C4-2B (cell line): ENCODE measurements around the gene PLCG2.

Experiments used
- ZFX ChIP-seq: fragments of 450-650 bp; IDR thresholded peaks from 2 replicates; pipeline ENCODE4 v1.6.1; 2017
- TF ChIP-seq, protein P1 (sequence below): fragments of 450-650 bp; conservative IDR thresholded peaks from 2 replicates; pipeline ENCODE4 v1.5.1; 2017; ENCODE audit warnings: mild to moderate bottlenecking

DNA sequence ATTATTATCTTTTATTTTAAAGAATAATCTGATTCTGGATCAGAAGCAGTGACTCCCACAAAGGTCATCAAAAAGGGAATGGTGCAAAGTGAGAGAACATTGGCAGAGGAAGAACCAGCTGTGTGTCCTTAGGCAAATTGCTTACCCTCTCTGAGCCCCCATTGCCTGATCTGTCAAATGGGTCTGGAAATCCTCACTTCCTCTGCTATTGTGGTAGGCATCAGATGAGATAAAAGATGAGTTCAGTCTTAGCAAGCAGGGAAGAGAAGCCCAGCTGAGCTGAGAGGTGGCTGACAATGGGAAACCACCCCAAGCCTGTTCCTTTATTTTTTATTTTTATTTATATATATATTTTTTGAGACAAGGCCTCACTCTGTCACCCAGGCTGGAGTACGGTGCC, 24.2 kb upstream of the PLCG2 start:
- TF ChIP-seq, protein P1, sequence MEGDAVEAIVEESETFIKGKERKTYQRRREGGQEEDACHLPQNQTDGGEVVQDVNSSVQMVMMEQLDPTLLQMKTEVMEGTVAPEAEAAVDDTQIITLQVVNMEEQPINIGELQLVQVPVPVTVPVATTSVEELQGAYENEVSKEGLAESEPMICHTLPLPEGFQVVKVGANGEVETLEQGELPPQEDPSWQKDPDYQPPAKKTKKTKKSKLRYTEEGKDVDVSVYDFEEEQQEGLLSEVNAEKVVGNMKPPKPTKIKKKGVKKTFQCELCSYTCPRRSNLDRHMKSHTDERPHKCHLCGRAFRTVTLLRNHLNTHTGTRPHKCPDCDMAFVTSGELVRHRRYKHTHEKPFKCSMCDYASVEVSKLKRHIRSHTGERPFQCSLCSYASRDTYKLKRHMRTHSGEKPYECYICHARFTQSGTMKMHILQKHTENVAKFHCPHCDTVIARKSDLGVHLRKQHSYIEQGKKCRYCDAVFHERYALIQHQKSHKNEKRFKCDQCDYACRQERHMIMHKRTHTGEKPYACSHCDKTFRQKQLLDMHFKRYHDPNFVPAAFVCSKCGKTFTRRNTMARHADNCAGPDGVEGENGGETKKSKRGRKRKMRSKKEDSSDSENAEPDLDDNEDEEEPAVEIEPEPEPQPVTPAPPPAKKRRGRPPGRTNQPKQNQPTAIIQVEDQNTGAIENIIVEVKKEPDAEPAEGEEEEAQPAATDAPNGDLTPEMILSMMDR: no peak
- no peak for TF ChIP-seq ZFX
